Activated T-helper 2 cell treated with anti-CD3 and anti-CD28 coated beads, Interferon-gamma antibody, Interleukin-2, Interleukin-4, amounts not matched to agents 10 μg/mL and 5 μg/mL and 100 μg/mL, durations not matched to agents 14 hours and 24 hours and 36 hours (primary cell): ENCODE measurements around the gene SRP14. TPM values are rescaled to one million over a fixed set of nuclear protein-coding genes. Genes with fewer than 3 reads are reported as not detected.
"Not testable (repeated sequence)": the region's sequence is repeated elsewhere in the genome, so short reads cannot be mapped to it uniquely, and the experiment has no call there.

Source experiments
- DNase-seq: peaks from one replicate; pipeline ENCODE4 v3.0.0; 2021; ENCODE audit warnings: low spot score
- H3K27ac Mint-ChIP-seq: one replicate; pipeline ENCODE4 v1.8.0; 2021; ENCODE audit warnings: mixed read lengths
- H3K27me3 Mint-ChIP-seq: one replicate; pipeline ENCODE4 v1.8.0; 2021; ENCODE audit warnings: low read depth, mixed read lengths
- H3K36me3 Mint-ChIP-seq: one replicate; pipeline ENCODE4 v1.8.0; 2021; ENCODE audit warnings: low read depth, mixed read lengths
- H3K4me1 Mint-ChIP-seq: one replicate; pipeline ENCODE4 v1.8.0; 2021; ENCODE audit warnings: low read depth, mixed read lengths
- H3K4me3 Mint-ChIP-seq: one replicate; pipeline ENCODE4 v1.8.0; 2021; ENCODE audit warnings: low read depth, mild to moderate bottlenecking, moderate library complexity, mixed read lengths
- H3K9me3 Mint-ChIP-seq: one replicate; pipeline ENCODE4 v1.8.0; 2021; ENCODE audit warnings: mixed read lengths
- intact Hi-C: fragments of 100-400 bp; cut with micrococcal nuclease; formaldehyde crosslinking; loops from one replicate; pipeline ENCODE4 v1.15.1; 2023
- total RNA-seq: library from RNA; stranded (reverse); gene quantifications from 2 replicates; pipeline ENCODE4 v1.2.3, GENCODE V29; 2022

Gene SRP14
- total RNA-seq, 1 donor from 2014 or later, result 167 TPM

GRCh38 chr15:39996228-39996627, 42.8 kb downstream of the SRP14 start:
- H3K36me3 Mint-ChIP-seq, result peaks cover 42% of the 10 kb centered on the region
- H3K27ac Mint-ChIP-seq, intact Hi-C loops, H3K9me3 Mint-ChIP-seq, H3K4me3 Mint-ChIP-seq, DNase-seq, H3K27me3 Mint-ChIP-seq, H3K4me1 Mint-ChIP-seq: not testable (repeated sequence)

DNA sequence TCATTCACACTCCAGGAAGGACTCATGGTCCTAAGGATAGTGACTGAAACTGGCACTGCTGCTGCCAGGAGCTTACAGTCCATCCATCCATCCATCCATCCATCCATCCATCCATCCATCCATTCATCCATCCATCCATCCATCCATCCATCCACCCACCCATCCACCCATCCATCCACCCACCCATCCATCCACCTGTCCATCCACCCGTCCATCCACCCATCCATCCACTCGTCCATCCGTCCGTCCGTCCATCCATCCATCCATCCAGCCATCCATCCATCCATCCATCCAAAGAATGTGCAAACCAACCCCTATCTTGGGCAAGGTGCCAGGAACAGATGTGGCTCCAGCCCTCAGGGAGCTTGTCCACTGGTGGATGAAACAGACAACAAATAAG, 46.0 kb downstream of the SRP14 start:
- H3K27ac Mint-ChIP-seq, H3K9me3 Mint-ChIP-seq, DNase-seq, H3K4me1 Mint-ChIP-seq, H3K27me3 Mint-ChIP-seq, intact Hi-C loops, H3K4me3 Mint-ChIP-seq: not testable (repeated sequence)
- H3K36me3 Mint-ChIP-seq, result peaks cover 60% of the 10 kb centered on the region

- DNase-seq, result no peak
- intact Hi-C loops, result no loop called here
- H3K9me3 Mint-ChIP-seq, result no peaks in the 10 kb centered on the region
- H3K36me3 Mint-ChIP-seq, result peaks cover 52% of the 10 kb centered on the region
- H3K27ac Mint-ChIP-seq, result no peak overlapping the region
- no peaks in the 10 kb centered on the region for H3K4me1 Mint-ChIP-seq
- H3K4me3 Mint-ChIP-seq, result no peak overlapping the region
- no peaks in the 10 kb centered on the region for H3K27me3 Mint-ChIP-seq
Observed at GRCh38 chr15:39990706-39991105, 48.3 kb downstream of the SRP14 start.

DNA sequence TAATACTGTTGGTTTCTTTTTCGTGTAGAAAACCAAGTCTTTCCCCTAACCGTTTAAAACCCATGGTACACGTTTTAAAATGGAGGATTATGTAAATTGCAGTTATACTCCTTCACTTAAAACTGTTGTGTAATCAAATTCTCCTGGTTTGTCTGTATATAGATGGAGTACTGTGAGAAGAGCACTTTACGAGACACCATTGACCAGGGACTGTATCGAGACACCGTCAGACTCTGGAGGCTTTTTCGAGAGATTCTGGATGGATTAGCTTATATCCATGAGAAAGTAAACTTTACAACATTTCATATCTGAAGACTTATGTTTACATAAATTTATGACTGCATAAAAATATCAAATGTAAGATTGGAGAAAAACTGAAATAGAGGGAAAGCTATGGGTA, 51.2 kb downstream of the SRP14 start:
- H3K4me1 Mint-ChIP-seq, result peaks cover 1% of the 10 kb centered on the region
- H3K27me3 Mint-ChIP-seq, result no peaks in the 10 kb centered on the region
- no peak overlapping the region for H3K27ac Mint-ChIP-seq

More for the DNA sequence above, 51.2 kb downstream of the SRP14 start:
- DNase-seq, result no peak
- Mint-ChIP-seq H3K36me3 (peaks cover 61% of the 10 kb centered on the region), H3K4me3 (no peak overlapping the region), H3K9me3 (peaks cover 4% of the 10 kb centered on the region)
- intact Hi-C loops, result no loop called here

Other genes starting within 250 kb of the SRP14 start
- gene GPR176, start 118.9 kb downstream of the SRP14 start, total RNA-seq, result 0.34 and 0.53 TPM in 2 replicates
- gene EIF2AK4, start 105.1 kb downstream of the SRP14 start, total RNA-seq, result 58.9 and 61.9 TPM in 2 replicates
- 16.1 and 17.9 TPM in 2 replicates for gene BMF, start 69.7 kb upstream of the SRP14 start, total RNA-seq
- 70.7 and 73.1 TPM in 2 replicates for gene BUB1B, start 121.9 kb upstream of the SRP14 start, total RNA-seq
- 0.27 and 0.78 TPM in 2 replicates for gene PAK6, start 199.9 kb upstream of the SRP14 start, total RNA-seq
- 0.41 and 0.48 TPM in 2 replicates for gene ANKRD63, start 243.9 kb upstream of the SRP14 start, total RNA-seq